ENCODE data around the gene RBM33.

The RBM33 gene

DNA sequence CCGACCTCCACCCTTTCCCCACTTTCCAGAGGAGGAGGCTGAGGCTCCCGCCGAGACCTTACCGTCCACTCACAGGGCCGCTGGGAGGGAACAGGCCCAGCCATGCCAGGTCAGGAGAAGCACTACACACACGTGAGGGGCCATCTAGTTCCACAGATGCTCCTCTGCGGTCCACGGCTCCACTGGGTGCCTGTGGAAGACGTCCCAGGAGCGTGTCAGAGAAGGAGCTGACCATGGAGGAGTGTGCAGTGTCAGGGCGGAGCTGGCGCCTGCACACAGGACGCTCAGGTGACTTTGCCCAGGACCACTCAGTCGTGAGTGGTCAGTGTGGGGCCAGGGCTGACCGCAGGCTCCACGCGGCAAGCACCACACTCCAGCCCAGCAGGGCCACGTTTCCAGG lies 175.8 kb downstream of the RBM33 start:
- CTCF ChIA-PET, result no interaction called here
- POLR2A ChIA-PET, result no interaction called here
- TF ChIP-seq, protein P1, sequence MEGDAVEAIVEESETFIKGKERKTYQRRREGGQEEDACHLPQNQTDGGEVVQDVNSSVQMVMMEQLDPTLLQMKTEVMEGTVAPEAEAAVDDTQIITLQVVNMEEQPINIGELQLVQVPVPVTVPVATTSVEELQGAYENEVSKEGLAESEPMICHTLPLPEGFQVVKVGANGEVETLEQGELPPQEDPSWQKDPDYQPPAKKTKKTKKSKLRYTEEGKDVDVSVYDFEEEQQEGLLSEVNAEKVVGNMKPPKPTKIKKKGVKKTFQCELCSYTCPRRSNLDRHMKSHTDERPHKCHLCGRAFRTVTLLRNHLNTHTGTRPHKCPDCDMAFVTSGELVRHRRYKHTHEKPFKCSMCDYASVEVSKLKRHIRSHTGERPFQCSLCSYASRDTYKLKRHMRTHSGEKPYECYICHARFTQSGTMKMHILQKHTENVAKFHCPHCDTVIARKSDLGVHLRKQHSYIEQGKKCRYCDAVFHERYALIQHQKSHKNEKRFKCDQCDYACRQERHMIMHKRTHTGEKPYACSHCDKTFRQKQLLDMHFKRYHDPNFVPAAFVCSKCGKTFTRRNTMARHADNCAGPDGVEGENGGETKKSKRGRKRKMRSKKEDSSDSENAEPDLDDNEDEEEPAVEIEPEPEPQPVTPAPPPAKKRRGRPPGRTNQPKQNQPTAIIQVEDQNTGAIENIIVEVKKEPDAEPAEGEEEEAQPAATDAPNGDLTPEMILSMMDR (IDR thresholded peaks at IDR 0.05; ENCODE audit: control extremely low read depth, extremely low read depth, low read depth, missing control alignments), result no peak
- DNase-seq (ENCODE audit: extremely low spot score), result no peak

DNA sequence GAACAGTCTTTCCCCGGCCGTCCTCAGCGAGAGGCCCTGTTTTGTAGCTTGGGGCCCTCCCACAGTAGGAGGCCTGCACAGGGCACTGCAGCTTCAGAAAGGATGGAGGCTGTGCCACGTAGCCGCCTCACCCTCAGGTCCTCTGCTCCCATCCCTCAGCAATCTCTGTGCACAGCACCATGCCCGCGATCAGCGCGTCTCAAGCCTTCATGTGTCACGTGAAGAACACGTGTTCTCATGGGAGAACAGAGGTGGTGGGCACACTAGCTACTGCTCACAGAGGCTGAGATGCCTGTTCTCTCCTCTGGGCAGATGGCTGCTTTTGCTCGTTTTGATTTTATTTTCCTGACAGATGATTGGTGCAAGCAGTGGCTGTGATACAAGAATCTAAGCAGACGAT lies 176.3 kb downstream of the RBM33 start:
- TF ChIP-seq, protein P1 (IDR thresholded peaks at IDR 0.05; ENCODE audit: control extremely low read depth, extremely low read depth, low read depth, missing control alignments), result no peak
- POLR2A ChIA-PET, result no interaction called here
- CTCF ChIA-PET, result no interaction called here
- no peak for DNase-seq (ENCODE audit: extremely low spot score)

DNA sequence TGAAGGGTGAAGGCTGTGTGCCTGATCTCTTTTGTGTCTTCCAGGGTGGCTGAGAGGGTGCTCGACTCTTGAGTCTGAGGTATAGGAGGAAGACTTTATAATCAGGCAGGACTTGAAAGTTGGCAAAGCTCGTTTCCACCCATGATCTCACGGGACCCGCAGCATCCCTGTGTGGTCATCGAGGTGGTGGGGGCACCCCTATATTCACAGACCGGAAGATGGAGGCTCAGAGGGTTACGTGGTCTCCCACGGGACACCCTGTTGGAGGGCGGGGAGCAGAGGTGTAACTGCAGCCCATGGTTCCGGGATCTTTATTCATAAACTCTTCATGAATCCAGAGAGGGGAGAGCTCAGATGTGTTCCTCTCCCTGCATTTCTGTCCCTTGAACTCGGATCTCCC lies 177.4 kb downstream of the RBM33 start:
- POLR2A ChIA-PET, result no interaction called here
- no peak for DNase-seq (ENCODE audit: extremely low spot score)
- TF ChIP-seq, protein P1 (IDR thresholded peaks at IDR 0.05; ENCODE audit: control extremely low read depth, extremely low read depth, low read depth, missing control alignments), result no peak
- CTCF ChIA-PET, result no interaction called here

DNA sequence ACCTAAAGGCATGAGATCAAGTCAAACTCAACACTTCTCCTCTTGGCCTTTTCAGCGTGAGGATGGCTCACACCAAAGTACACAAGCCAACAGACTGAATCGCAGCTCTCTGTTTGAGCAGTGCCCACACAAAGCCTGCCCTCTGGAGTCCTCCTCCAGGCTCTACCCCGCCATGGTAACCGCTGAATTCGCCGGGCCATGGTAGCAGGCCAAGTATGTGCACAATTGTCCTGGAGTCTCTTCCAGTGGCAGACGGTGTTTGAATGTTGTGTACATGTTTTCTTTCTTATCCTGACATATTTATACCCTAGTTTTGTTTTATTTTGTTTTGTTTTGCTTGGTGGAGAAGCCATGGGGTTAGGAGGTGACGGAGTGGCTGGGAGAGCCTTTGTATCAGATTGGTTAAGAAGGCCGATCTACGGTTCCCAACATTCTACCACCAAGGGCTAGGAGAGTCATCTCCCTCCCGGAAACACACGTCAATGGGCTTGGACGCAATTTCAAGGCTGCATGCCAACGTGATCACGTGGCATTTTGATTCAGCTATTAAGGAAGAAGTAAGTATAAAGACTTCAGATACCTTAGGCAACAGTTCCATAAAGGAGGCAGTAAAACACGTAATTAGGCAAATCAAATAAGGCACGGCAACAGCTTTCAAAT lies 179.9 kb downstream of the RBM33 start:
- ChIA-PET CTCF (interaction anchor here (1.6 kb wide), 1 partner anchor 8 kb away, joined by 6 read pairs; no protein-coding TSS in a partner anchor), POLR2A (no interaction called here)
- DNase-seq (ENCODE audit: extremely low spot score), result no peak
- TF ChIP-seq, protein P1 (IDR thresholded peaks at IDR 0.05; ENCODE audit: control extremely low read depth, extremely low read depth, low read depth, missing control alignments), result no peak

DNA sequence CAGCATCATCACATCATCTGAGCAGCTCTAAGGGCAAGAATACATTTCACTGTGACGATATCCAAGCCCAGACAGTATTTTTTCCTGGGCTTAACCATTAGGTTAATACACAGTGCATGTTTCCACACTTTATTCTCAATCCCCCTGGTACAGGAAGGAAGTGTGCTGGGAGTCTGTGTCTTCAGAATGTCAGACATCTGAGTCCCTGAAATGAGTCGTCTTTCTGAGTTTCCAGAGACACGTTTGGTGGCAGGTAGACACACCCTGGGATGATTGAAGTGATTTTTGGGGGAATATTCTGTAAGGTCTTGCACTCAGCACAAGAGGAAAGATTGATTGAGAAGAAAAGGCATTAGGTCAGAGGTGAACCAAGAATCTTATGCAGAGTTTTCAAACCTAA lies 180.9 kb downstream of the RBM33 start:
- CTCF ChIA-PET, result interaction anchor here (1.6 kb wide), 1 partner anchor 9 kb away, joined by 6 read pairs; no protein-coding TSS in a partner anchor
- DNase-seq (ENCODE audit: extremely low spot score), result no peak
- TF ChIP-seq, protein P1 (IDR thresholded peaks at IDR 0.05; ENCODE audit: control extremely low read depth, extremely low read depth, low read depth, missing control alignments), result no peak
- POLR2A ChIA-PET, result no interaction called here

DNA sequence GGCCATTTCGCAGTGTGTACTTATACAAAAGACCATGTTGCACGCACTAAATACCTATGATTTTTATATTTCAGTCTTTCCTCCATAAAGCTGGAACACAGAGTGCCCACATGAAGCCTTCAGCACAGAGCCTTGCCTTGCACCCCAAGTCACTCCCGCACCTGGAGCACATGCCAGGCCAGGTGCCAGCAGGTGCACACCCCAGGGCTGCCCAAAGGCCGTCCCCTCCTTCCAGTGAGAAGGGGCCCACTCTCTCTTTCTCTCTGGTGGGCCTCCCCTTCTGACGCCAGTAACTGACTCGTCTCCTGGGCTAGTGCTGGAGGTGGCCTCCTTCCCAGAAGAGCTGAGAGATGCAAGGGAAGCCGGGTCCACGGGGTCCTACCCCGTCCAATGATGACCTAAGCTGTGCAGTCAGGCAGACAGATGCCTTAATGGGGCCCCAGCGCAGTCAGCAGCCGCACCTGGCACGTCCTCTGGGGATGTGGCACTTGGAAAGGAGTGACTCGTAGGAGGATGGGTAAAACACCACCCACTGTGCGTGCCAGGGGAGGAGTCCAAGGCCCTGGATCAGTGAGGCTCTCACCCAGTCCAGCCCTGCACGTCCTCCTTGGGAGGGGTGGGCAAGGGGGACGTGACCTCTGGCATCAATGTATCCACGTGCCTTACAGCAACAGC lies 185.5 kb downstream of the RBM33 start:
- ChIA-PET POLR2A (no interaction called here), CTCF (interaction anchor here (1.2 to 1.8 kb wide), 2 partner anchors 9 to 13 kb away, joined by 4 read pairs; no protein-coding TSS in a partner anchor)
- TF ChIP-seq, protein P1 (IDR thresholded peaks at IDR 0.05; ENCODE audit: control extremely low read depth, extremely low read depth, low read depth, missing control alignments), result no peak
- DNase-seq (ENCODE audit: extremely low spot score), result no peak

Measured in GM10248 (cell line).